ENCODE measurements around the gene FLYWCH2. TPM values are rescaled to one million over a fixed set of nuclear protein-coding genes. Genes with fewer than 3 reads are reported as not detected.

FLYWCH2 gene
- total and polyA plus RNA-seq, 9 of the 15 experiments (the other 6 are each of a cell fraction or from before 2014, with no cell fraction given): 0.70 to 55.5 (median 7.6) TPM

DNA sequence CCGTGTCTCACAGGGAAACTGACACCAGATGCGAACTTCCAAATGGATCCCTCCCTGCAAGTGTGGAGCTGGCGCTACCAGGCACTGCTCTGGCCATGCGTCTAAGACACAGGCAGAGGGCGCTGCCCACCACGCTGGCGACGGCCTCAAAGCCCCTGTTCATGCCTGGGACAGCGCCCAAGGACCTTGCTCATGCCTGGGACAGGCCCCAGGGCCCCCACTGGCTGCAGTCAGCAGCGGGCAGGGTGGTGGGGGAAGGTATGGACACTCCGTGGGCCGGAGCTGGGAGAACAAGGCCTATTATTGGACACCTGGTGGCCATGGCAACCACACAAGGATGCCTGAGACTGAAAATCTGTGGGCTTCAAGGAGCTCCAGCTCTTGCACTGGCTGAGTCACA, 44.1 kb upstream of the FLYWCH2 start:
- peaks cover 4 to 22% of the 10 kb centered on the region in 2 experiments; a peak in 2 of 5 replicates for H3K27me3 ChIP-seq (ENCODE audit: control insufficient read depth in 2 of 2, insufficient read depth in 2 of 2, low read length in 2 of 2)
- H3K4me2 ChIP-seq (ENCODE audit: insufficient read depth, low read length): no peak overlapping the region
- no peak overlapping the region for H3K4me3 ChIP-seq
- no peak overlapping the region for H3K27ac ChIP-seq (ENCODE audit: extremely low read depth, low read depth, low read length)
- ChIA-PET POLR2A (interaction anchor here (0.5 to 2.6 kb wide), 10 partner anchors 12 to 798 kb away, joined by 3 to 8 read pairs (median 4); no protein-coding TSS in a partner anchor), CTCF (ENCODE audit: low intra/inter-chr PET ratio) (interaction anchor here (0.7 to 3.1 kb wide), 5 partner anchors 30 to 88 kb away, joined by 3 to 23 read pairs (median 12); no protein-coding TSS in a partner anchor)
- no peaks in the 10 kb centered on the region for H3K79me2 ChIP-seq (ENCODE audit: control insufficient read depth, insufficient read depth, low read length)
- H3K4me1 ChIP-seq (replicated peaks in 1 of 2; ENCODE audit: control insufficient read depth in 2 of 2, insufficient read depth in 2 of 2, low read length in 2 of 2): peaks cover 3 to 41% of the 10 kb centered on the region in 2 experiments; a peak in 4 of 5 replicates
- H3K36me3 ChIP-seq (ENCODE audit: control insufficient read depth, insufficient read depth, low read length): no peaks in the 10 kb centered on the region
- DNase-seq (ENCODE audit: extremely low read depth in 1 of 4, low spot score in 3 of 4): peak; percentile 75 to 80 (median 77)
- in situ Hi-C loops (cut with MboI) (loop anchor here (5.0 kb wide), 2 partner anchors 33 to 88 kb away; no protein-coding TSS in a partner anchor), intact Hi-C loops (cut with micrococcal nuclease) (loop anchor here (5.0 kb wide), 1 partner anchor 78 kb away; no protein-coding TSS in a partner anchor)
- 0% methylated on average over 11 of the region's 12 CpGs for WGBS (ENCODE audit: insufficient coverage, low coverage, missing lambda C conversion rate)
- no peak overlapping the region for H2AFZ ChIP-seq (ENCODE audit: low read depth, low read length)
- H3K9ac ChIP-seq (ENCODE audit: insufficient read depth in 1 of 2, low read depth in 2 of 2, low read length in 2 of 2): peak overlapping the region in 1 of 2 experiments; percentile 31; a peak in 1 of 4 replicates
- BruUV-seq (replicated peaks): no TSS peak
- peak; percentile 92 for ATAC-seq
- no peaks in the 10 kb centered on the region for H3K9me1 ChIP-seq (ENCODE audit: control insufficient read depth, insufficient read depth, low read length)
- no peaks in the 10 kb centered on the region; the same call in 1 of the 2 replicates for H4K20me1 ChIP-seq (replicated peaks; ENCODE audit: control insufficient read depth, insufficient read depth, low read length)
- no peaks in the 10 kb centered on the region for H3K9me3 ChIP-seq (replicated peaks; ENCODE audit: control insufficient read depth, insufficient read depth, low read depth, low read length)
- FAIRE-seq: peak; percentile 61
- TF ChIP-seq MYC (IDR thresholded peaks at IDR 0.05; ENCODE audit: low read depth, low read length) (0 out of 2 replicates have a peak, but pooled peaks have one; percentile 25), MYC (CRISPR knock-in tag; IDR thresholded peaks at IDR 0.05; ENCODE audit: borderline replicate concordance, low read depth) (no peak), OTX1 (CRISPR knock-in tag; IDR thresholded peaks at IDR 0.05) (no peak), TFAP4 (CRISPR knock-in tag; IDR thresholded peaks at IDR 0.05; ENCODE audit: borderline replicate concordance) (peak; percentile 65; the same call in 1 of the 2 replicates), MAZ (CRISPR knock-in tag; conservative IDR thresholded peaks at IDR 0.05 in 1 of 2, IDR thresholded peaks at IDR 0.05 in 1 of 2) (peak in 1 of 2 experiments; percentile 10; a peak in 1 of 4 replicates), CTCF (IDR thresholded peaks at IDR 0.05 in 2 of 3, conservative IDR thresholded peaks at IDR 0.05 in 1 of 3; ENCODE audit: insufficient read depth in 2 of 3, low read depth in 1 of 3, low read length in 3 of 3) (peak; percentile 88 to 95 (median 94)), ELF4 (CRISPR knock-in tag; IDR thresholded peaks at IDR 0.05) (no peak), GABPB1 (CRISPR knock-in tag; IDR thresholded peaks at IDR 0.05) (peak; percentile 50; the same call in 1 of the 2 replicates), JUN (IDR thresholded peaks at IDR 0.05; ENCODE audit: borderline replicate concordance, low read depth, low read length) (peak; percentile 37; the same call in 1 of the 2 replicates), JUN (CRISPR knock-in tag; IDR thresholded peaks at IDR 0.05; ENCODE audit: borderline replicate concordance) (no peak), SMAD2 (IDR thresholded peaks at IDR 0.05; ENCODE audit: low read depth, low read length) (no peak), STAG1 (CRISPR knock-in tag; IDR thresholded peaks at IDR 0.05; ENCODE audit: borderline replicate concordance) (peak; percentile 84), SNIP1 (IDR thresholded peaks at IDR 0.05; ENCODE audit: low read depth) (no peak)
